ENCODE measurements around the gene CA9.

GRCh38 chr9:35697486-35697885 lies 23.8 kb downstream of the CA9 start:
- TF ChIP-seq CTCF (IDR thresholded peaks at IDR 0.05; ENCODE audit: insufficient read depth, low read depth, low read length) (no peak), EZH2 (IDR thresholded peaks at IDR 0.05; ENCODE audit: insufficient read depth, low read length) (no peak)

All from astrocyte (in vitro differentiated cells and primary cell).